PC-3 (cell line): Measurements from ENCODE around the gene TMEM167A. TPM values are rescaled to one million over a fixed set of nuclear protein-coding genes. Genes with fewer than 3 reads are reported as not detected.
"Not testable (repeated sequence)": the region's sequence is repeated elsewhere in the genome, so short reads cannot be mapped to it uniquely, and the experiment has no call there.

Source experiments
- ATAC-seq: fragments of 200-7000 bp; cut with Tn5 transposase; 2 replicates; pipeline ENCODE4 v1.9.1; 2020; ENCODE audit warnings: mild to moderate bottlenecking, moderate library complexity
- BruUV-seq: library from RNA; stranded (reverse); fragments of 400-500 nt; replicated peaks from 2 replicates; lab custom pipeline; 2021; lab: Mats Ljungman, UMichigan
- CTCF ChIA-PET: fragments of 300-600 bp; sonication (Branson Sonifier 250); formaldehyde crosslinking; loops from one replicate; lab custom pipeline; 2022; ENCODE audit warnings: antibody characterized with exemption; lab: Charles Lee
- POLR2A ChIA-PET: fragments of 300-600 bp; sonication (Branson Sonifier 250); formaldehyde crosslinking; loops from one replicate; lab custom pipeline; 2022; ENCODE audit warnings: antibody characterized with exemption; ENCODE audit not compliant: unreplicated experiment; lab: Charles Lee
- DNase-seq: peaks from one replicate; pipeline ENCODE4 v3.0.0-alpha.2; 2015
- H2AFZ ChIP-seq: fragments of 300-600 bp; sonication (generic); 2 replicates; pipeline ENCODE4 v1.6.0; 2016; ENCODE audit warnings: antibody characterized with exemption, low read length
- H3F3A ChIP-seq: fragments of 300-600 bp; sonication (generic); one replicate; pipeline ENCODE4 v1.6.0; 2017; ENCODE audit warnings: antibody characterized with exemption, low read length, control low read depth, mild to moderate bottlenecking; ENCODE audit not compliant: unreplicated experiment
- H3K27ac ChIP-seq: fragments of 300-600 bp; sonication (generic); 2 replicates; pipeline ENCODE4 v1.5.1; 2016; ENCODE audit warnings: mild to moderate bottlenecking, low read length
- H3K27me3 ChIP-seq: fragments of 300-600 bp; sonication (generic); 2 replicates; pipeline ENCODE4 v1.6.1; 2016; ENCODE audit warnings: low read length, mixed read lengths
- H3K36me3 ChIP-seq: fragments of 300-600 bp; sonication (generic); 2 replicates; pipeline ENCODE4 v1.6.1; 2016; ENCODE audit warnings: low read depth, mixed run types, low read length, mixed read lengths
- H3K4me1 ChIP-seq: fragments of 300-600 bp; sonication (generic); 2 replicates; pipeline ENCODE4 v1.5.1; 2016; ENCODE audit warnings: low read length; ENCODE audit not compliant: insufficient read depth
- H3K4me2 ChIP-seq: fragments of 300-600 bp; sonication (generic); 2 replicates; pipeline ENCODE4 v1.6.0; 2016; ENCODE audit warnings: low read length
- H3K4me3 ChIP-seq: fragments of 300-600 bp; sonication (generic); 2 replicates; pipeline ENCODE4 v1.5.1; 2016; ENCODE audit warnings: mild to moderate bottlenecking, low read length, mixed read lengths
- H3K79me2 ChIP-seq: fragments of 300-600 bp; sonication (generic); 2 replicates; pipeline ENCODE4 v1.6.1; 2017; ENCODE audit warnings: low read length, mixed read lengths
- H3K9ac ChIP-seq: fragments of 300-600 bp; sonication (generic); 2 replicates; pipeline ENCODE4 v1.6.0; 2016; ENCODE audit warnings: mild to moderate bottlenecking, low read length
- H3K9me2 ChIP-seq: fragments of 300-600 bp; sonication (generic); replicated peaks from 2 replicates; pipeline ENCODE4 v1.6.1; 2016; ENCODE audit warnings: mixed run types, low read length, mixed read lengths
- H3K9me3 ChIP-seq: fragments of 300-600 bp; sonication (generic); 2 replicates; pipeline ENCODE4 v1.6.1; 2016; ENCODE audit warnings: low read length, mixed read lengths
- H4K20me1 ChIP-seq: fragments of 300-600 bp; sonication (generic); 2 replicates; pipeline ENCODE4 v1.6.1; 2016; ENCODE audit warnings: low read length, mixed read lengths
- EZH2 ChIP-seq: fragments of 300-600 bp; sonication (generic); IDR thresholded peaks from one replicate; pipeline ENCODE4 v1.6.1; 2017; ENCODE audit warnings: antibody characterized with exemption, mild to moderate bottlenecking, low read length; ENCODE audit not compliant: unreplicated experiment
- EZH2phosphoT487 ChIP-seq: fragments of 300-600 bp; sonication (generic); IDR thresholded peaks from 2 replicates; pipeline ENCODE4 v1.6.1; 2018; ENCODE audit warnings: mild to moderate bottlenecking, antibody characterized with exemption, low read length, borderline replicate concordance
- intact Hi-C: fragments of 100-400 bp; cut with micrococcal nuclease; formaldehyde crosslinking; loops from 2 replicates; pipeline ENCODE4 v1.9.0; 2023
- total RNA-seq: library from RNA; depleted of rRNA; stranded (reverse); fragments of >200 nt; gene quantifications from 2 replicates; pipeline ENCODE4 v1.2.3, GENCODE V29; 2014
- TF ChIP-seq, protein P1 (sequence below): fragments of 300-600 bp; sonication (generic); conservative IDR thresholded peaks from 2 replicates; pipeline ENCODE4 v1.5.1; 2017; ENCODE audit warnings: antibody characterized with exemption, low read depth, mild to moderate bottlenecking, low read length

TMEM167A gene
- total RNA-seq, 1 experiment from 2014 or later = 35.7 TPM

DNA sequence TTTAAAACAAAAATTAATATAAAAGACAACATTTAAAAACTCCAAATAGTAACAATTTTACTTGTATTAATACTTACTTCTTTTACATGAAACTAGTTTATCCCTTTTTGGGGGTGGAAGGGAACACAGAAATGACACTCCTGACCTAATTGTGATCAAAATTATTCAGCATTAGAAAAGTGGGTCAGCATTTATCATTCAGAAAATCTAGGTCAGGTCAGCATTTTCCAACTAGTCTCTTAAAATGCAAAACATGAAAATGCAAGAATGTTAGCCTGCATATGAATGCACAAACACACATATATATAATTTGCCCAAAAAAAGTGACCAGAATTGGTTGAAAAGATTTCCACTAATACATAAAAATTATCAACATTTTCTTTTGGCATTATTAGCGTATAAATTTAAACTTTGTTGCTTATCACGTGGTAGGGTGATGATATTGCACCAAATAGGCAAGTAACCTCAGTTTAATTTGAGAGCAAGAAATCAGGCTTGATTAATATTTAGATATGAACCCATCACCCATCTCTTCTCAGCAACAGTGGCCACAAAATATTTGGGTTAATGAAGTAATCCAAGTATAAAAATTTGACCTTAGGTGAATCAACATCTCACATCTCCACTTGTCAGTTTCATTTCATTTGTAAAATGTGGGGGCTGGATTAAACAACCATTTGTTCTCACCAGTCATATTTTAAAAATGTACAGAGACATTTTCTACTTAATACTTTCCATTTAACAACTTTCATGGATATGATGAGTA, 5.7 kb downstream of the TMEM167A start:
- no peak for DNase-seq
- CTCF ChIA-PET = no interaction called here
- intact Hi-C loops = loop anchor here (5.0 to 10.0 kb wide), 2 partner anchors 184 to 363 kb away; no protein-coding TSS in a partner anchor
- Histone ChIP-seq H3K79me2 (peaks cover 100% of the 10 kb centered on the region), H3K36me3 (peaks cover 22% of the 10 kb centered on the region), H3K27ac (no peak overlapping the region), H3K9me3 (no peaks in the 10 kb centered on the region), H2AFZ (no peak overlapping the region), H3K4me2 (no peak overlapping the region), H3K4me3 (no peak overlapping the region), H3F3A (no peaks in the 10 kb centered on the region), H3K9ac (no peak overlapping the region), H3K9me2 (no peaks in the 10 kb centered on the region), H3K27me3 (no peaks in the 10 kb centered on the region), H4K20me1 (peaks cover 54% of the 10 kb centered on the region), H3K4me1 (peaks cover 7% of the 10 kb centered on the region)
- ATAC-seq = no peak
- POLR2A ChIA-PET = no interaction called here
- BruUV-seq = no TSS peak
- TF ChIP-seq, protein P1, sequence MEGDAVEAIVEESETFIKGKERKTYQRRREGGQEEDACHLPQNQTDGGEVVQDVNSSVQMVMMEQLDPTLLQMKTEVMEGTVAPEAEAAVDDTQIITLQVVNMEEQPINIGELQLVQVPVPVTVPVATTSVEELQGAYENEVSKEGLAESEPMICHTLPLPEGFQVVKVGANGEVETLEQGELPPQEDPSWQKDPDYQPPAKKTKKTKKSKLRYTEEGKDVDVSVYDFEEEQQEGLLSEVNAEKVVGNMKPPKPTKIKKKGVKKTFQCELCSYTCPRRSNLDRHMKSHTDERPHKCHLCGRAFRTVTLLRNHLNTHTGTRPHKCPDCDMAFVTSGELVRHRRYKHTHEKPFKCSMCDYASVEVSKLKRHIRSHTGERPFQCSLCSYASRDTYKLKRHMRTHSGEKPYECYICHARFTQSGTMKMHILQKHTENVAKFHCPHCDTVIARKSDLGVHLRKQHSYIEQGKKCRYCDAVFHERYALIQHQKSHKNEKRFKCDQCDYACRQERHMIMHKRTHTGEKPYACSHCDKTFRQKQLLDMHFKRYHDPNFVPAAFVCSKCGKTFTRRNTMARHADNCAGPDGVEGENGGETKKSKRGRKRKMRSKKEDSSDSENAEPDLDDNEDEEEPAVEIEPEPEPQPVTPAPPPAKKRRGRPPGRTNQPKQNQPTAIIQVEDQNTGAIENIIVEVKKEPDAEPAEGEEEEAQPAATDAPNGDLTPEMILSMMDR = no peak
- TF ChIP-seq EZH2phosphoT487 (no peak), EZH2 (no peak)

GRCh38 chr5:83069096-83069799, 7.9 kb downstream of the TMEM167A start:
- Histone ChIP-seq H3K79me2 (peaks cover 100% of the 10 kb centered on the region), H3K9ac (no peak overlapping the region), H2AFZ (no peak overlapping the region), H3K27me3 (no peaks in the 10 kb centered on the region), H3K4me3 (no peak overlapping the region), H3K4me2 (no peak overlapping the region), H3K9me2 (no peaks in the 10 kb centered on the region), H3K4me1 (no peaks in the 10 kb centered on the region), H3K36me3 (peaks cover 18% of the 10 kb centered on the region), H3K27ac (no peak overlapping the region), H3K9me3 (no peaks in the 10 kb centered on the region), H3F3A (no peaks in the 10 kb centered on the region), H4K20me1 (peaks cover 48% of the 10 kb centered on the region)
- intact Hi-C loops = no loop called here
- no TSS peak for BruUV-seq
- DNase-seq (no peak), ATAC-seq (no peak)
- TF ChIP-seq EZH2phosphoT487 = no peak
- TF ChIP-seq, protein P1 = no peak
- TF ChIP-seq EZH2 = no peak
- CTCF ChIA-PET = no interaction called here
- POLR2A ChIA-PET = no interaction called here

DNA sequence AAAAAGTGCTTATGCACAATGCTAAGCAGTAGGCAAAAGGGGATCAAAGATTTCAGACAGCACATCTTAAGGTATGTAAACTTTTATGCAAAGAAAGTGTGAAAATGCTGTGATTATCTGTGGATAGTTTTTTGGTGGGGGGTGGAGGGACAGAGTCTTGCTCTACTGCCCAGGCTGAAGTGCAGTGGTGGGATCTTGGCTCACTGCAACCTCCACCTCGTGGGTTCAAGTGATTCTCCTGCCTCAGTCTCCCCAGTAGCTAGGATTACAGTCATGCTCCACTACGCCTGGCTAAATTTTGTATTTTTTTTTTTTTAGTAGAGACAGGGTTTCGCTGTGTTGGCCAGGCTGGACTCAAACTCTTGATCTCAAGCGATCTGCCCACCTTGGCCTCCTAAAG, 9.8 kb downstream of the TMEM167A start:
- H2AFZ ChIP-seq, H3K27ac ChIP-seq, intact Hi-C loops, H3K9me3 ChIP-seq, POLR2A ChIA-PET, H3K4me2 ChIP-seq, ATAC-seq, CTCF ChIA-PET, DNase-seq, H3F3A ChIP-seq, BruUV-seq, H3K4me3 ChIP-seq, H3K4me1 ChIP-seq, H3K9ac ChIP-seq, H3K9me2 ChIP-seq, H3K27me3 ChIP-seq: not testable (repeated sequence)
- H3K36me3 ChIP-seq = peaks cover 17% of the 10 kb centered on the region
- peaks cover 98% of the 10 kb centered on the region for H3K79me2 ChIP-seq
- peaks cover 36% of the 10 kb centered on the region for H4K20me1 ChIP-seq
